Esophagus squamous epithelium (tissue), 4 donors: ENCODE data around the gene DLGAP1.

Source experiments
- CTCF ChIP-seq, 6 experiments: fragments of 450-650 bp in 4 of 6; fragments of 200-600 bp in 2 of 6; sonication (generic) in 2 of 6; IDR thresholded peaks; one replicate each; pipeline ENCODE4 v1.5.1; 2016 to 2019; ENCODE audit warnings: antibody characterized with exemption in 6 of 6, mild to moderate bottlenecking in 4 of 6, moderate library complexity in 4 of 6
- POLR2A ChIP-seq, 4 donors: fragments of 450-650 bp; IDR thresholded peaks; one replicate each; pipeline ENCODE4 v1.6.1; 2017; ENCODE audit warnings: antibody characterized with exemption in 4 of 4, mild to moderate bottlenecking in 4 of 4, moderate library complexity in 3 of 4

GRCh38 chr18:3597409-3598357, 857.4 kb downstream of the DLGAP1 start:
- TF ChIP-seq CTCF (IDR thresholded peaks at IDR 0.05) (no peak), POLR2A (IDR thresholded peaks at IDR 0.05) (no peak)
